Trophoblast cell (in vitro differentiated cells and primary cell): ENCODE measurements around the gene HERC5.
A peak's percentile ranks its signal among the peaks of the same experiment; 100 is the strongest.
"Not testable (repeated sequence)": the region's sequence is repeated elsewhere in the genome, so short reads cannot be mapped to it uniquely, and the experiment has no call there.

ENCODE experiments used
- DNase-seq, 2 donors: peaks; one replicate each; pipeline ENCODE4 v3.0.0-alpha.2; 2016
- H2AFZ ChIP-seq: 2 replicates; pipeline ENCODE4 v1.6.1; 2013; ENCODE audit warnings: low read length, moderate library complexity, mild to moderate bottlenecking; ENCODE audit not compliant: insufficient read depth, poor library complexity
- H2AK5ac ChIP-seq: 2 replicates; pipeline ENCODE4 v1.6.1; 2013; ENCODE audit warnings: mild to moderate bottlenecking, low read length
- H2BK120ac ChIP-seq: 2 replicates; pipeline ENCODE4 v1.6.1; 2013; ENCODE audit warnings: low read length, mild to moderate bottlenecking, moderate library complexity; ENCODE audit not compliant: insufficient read depth, poor library complexity
- H2BK12ac ChIP-seq: 2 replicates; pipeline ENCODE4 v1.6.1; 2013; ENCODE audit warnings: mild to moderate bottlenecking, low read length, moderate library complexity
- H2BK5ac ChIP-seq: 2 replicates; pipeline ENCODE4 v1.6.1; 2013; ENCODE audit warnings: low read length, low read depth, moderate library complexity, mild to moderate bottlenecking; ENCODE audit not compliant: poor library complexity
- H3K14ac ChIP-seq: 2 replicates; pipeline ENCODE4 v1.6.1; 2013; ENCODE audit warnings: mild to moderate bottlenecking, low read length
- H3K18ac ChIP-seq: 2 replicates; pipeline ENCODE4 v1.6.1; 2013; ENCODE audit warnings: mild to moderate bottlenecking, low read length
- H3K23ac ChIP-seq: 2 replicates; pipeline ENCODE4 v1.6.1; 2013; ENCODE audit warnings: low read length
- H3K27ac ChIP-seq: 2 replicates; pipeline ENCODE4 v1.5.1; 2013; ENCODE audit warnings: low read depth, mild to moderate bottlenecking, inconsistent platforms, low read length, moderate library complexity
- H3K27me3 ChIP-seq: 2 replicates; pipeline ENCODE4 v1.6.1; 2013; ENCODE audit warnings: inconsistent platforms, mild to moderate bottlenecking, low read length, moderate library complexity; ENCODE audit not compliant: insufficient read depth
- H3K36me3 ChIP-seq, 2 experiments: 1 replicate in 1 of 2; 2 replicates in 1 of 2; pipeline ENCODE4 v1.6.1; 2013; ENCODE audit warnings: low read length in 2 of 2, mild to moderate bottlenecking in 2 of 2, moderate library complexity in 1 of 2; ENCODE audit not compliant: insufficient read depth in 2 of 2, control insufficient read depth in 1 of 2
- H3K4ac ChIP-seq: 2 replicates; pipeline ENCODE4 v1.6.1; 2013; ENCODE audit warnings: low read depth, mild to moderate bottlenecking, low read length, moderate library complexity
- H3K4me1 ChIP-seq, 2 experiments: 1 replicate in 1 of 2; 2 replicates in 1 of 2; pipeline ENCODE4 v1.6.1; 2013; ENCODE audit warnings: low read length in 2 of 2, mild to moderate bottlenecking in 2 of 2, moderate library complexity in 1 of 2; ENCODE audit not compliant: insufficient read depth in 2 of 2, control insufficient read depth in 1 of 2
- H3K4me2 ChIP-seq: 2 replicates; pipeline ENCODE4 v1.6.1; 2013; ENCODE audit warnings: inconsistent platforms, mild to moderate bottlenecking, low read length, moderate library complexity
- H3K4me3 ChIP-seq: 2 replicates; pipeline ENCODE4 v1.5.1; 2013; ENCODE audit warnings: mild to moderate bottlenecking, low read depth, low read length, inconsistent platforms
- H3K79me1 ChIP-seq: one replicate; pipeline ENCODE4 v1.6.1; 2013; ENCODE audit warnings: low read length
- H3K79me2 ChIP-seq: 2 replicates; pipeline ENCODE4 v1.6.1; 2013; ENCODE audit warnings: low read length, mild to moderate bottlenecking; ENCODE audit not compliant: control insufficient read depth, insufficient read depth, poor library complexity
- H3K9ac ChIP-seq: 2 replicates; pipeline ENCODE4 v1.6.1; 2013; ENCODE audit warnings: mild to moderate bottlenecking, low read length
- H3K9me3 ChIP-seq: 2 replicates; pipeline ENCODE4 v1.6.1; 2013; ENCODE audit warnings: low read depth, mild to moderate bottlenecking, control low read depth, inconsistent platforms, low read length; ENCODE audit not compliant: insufficient read depth
- H4K12ac ChIP-seq: 2 replicates; pipeline ENCODE4 v1.6.1; 2013; ENCODE audit warnings: low read depth, mild to moderate bottlenecking, low read length, moderate library complexity
- H4K8ac ChIP-seq: 2 replicates; pipeline ENCODE4 v1.6.1; 2013; ENCODE audit warnings: low read depth, mild to moderate bottlenecking, low read length, moderate library complexity
- H4K91ac ChIP-seq: one replicate; pipeline ENCODE4 v1.6.1; 2013; ENCODE audit warnings: low read depth, mild to moderate bottlenecking, low read length, moderate library complexity
- WGBS: extraction: QIAGEN DNeasy Blood & Tissue Kit; methylation state at CpG from one replicate; pipeline ENCODE4 v1.1.7; 2013; ENCODE audit warnings: missing lambda C conversion rate; ENCODE audit not compliant: insufficient read length, insufficient coverage; ENCODE audit errors: extremely low coverage; 5-methylcytosine and 5-hydroxymethylcytosine counted together

HERC5 gene

GRCh38 chr4:88435987-88436693 is 20.8 kb upstream of the HERC5 start:
- Histone ChIP-seq H3K36me3 (no peaks in the 10 kb centered on the region), H3K4ac (no peak overlapping the region)

GRCh38 chr4:88437873-88438272 is 19.0 kb upstream of the HERC5 start:
- H3K9me3 ChIP-seq, H4K8ac ChIP-seq, H2BK120ac ChIP-seq, DNase-seq, H3K18ac ChIP-seq, H3K36me3 ChIP-seq, H3K4me2 ChIP-seq, H3K79me2 ChIP-seq, H3K79me1 ChIP-seq, H3K4ac ChIP-seq, H3K23ac ChIP-seq, H3K27ac ChIP-seq, H2AFZ ChIP-seq, H3K9ac ChIP-seq, H3K14ac ChIP-seq, H3K27me3 ChIP-seq, H2BK12ac ChIP-seq, H2AK5ac ChIP-seq, H4K91ac ChIP-seq, H3K4me1 ChIP-seq, H2BK5ac ChIP-seq, H3K4me3 ChIP-seq, H4K12ac ChIP-seq: not testable (repeated sequence)
- no CpG with 5 or more reads among the region's 4 CpGs for WGBS

More at GRCh38 chr4:88435987-88436693, 20.8 kb upstream of the HERC5 start:
- Histone ChIP-seq H3K9ac (no peak overlapping the region), H3K18ac (no peak overlapping the region), H3K79me1 (peaks cover 2% of the 10 kb centered on the region), H2BK120ac (no peak overlapping the region), H2BK5ac (no peak overlapping the region), H2BK12ac (no peak overlapping the region), H3K79me2 (no peaks in the 10 kb centered on the region), H4K12ac (no peak overlapping the region), H3K14ac (no peak overlapping the region), H4K8ac (no peak overlapping the region), H3K23ac (no peak overlapping the region), H3K4me3 (no peak overlapping the region), H3K27ac (no peak overlapping the region), H4K91ac (no peak overlapping the region), H2AFZ (no peak overlapping the region), H3K4me1 (peaks cover 5 to 6% of the 10 kb centered on the region in 2 experiments), H3K27me3 (no peaks in the 10 kb centered on the region), H3K9me3 (peaks cover 1% of the 10 kb centered on the region), H3K4me2 (no peak overlapping the region), H2AK5ac (no peak overlapping the region)
- no peak for DNase-seq
- WGBS: no CpG with 5 or more reads among the region's 1 CpG

- Histone ChIP-seq H3K79me2 (no peaks in the 10 kb centered on the region), H3K14ac (peak overlapping the region; percentile 55)
These were observed 17.7 kb upstream of the HERC5 start for GRCh38 chr4:88439161-88439760.

GRCh38 chr4:88440146-88440545 is 16.8 kb upstream of the HERC5 start:
- no peak overlapping the region for H2AFZ ChIP-seq
- no peak overlapping the region for H3K23ac ChIP-seq
- H4K12ac ChIP-seq: no peak overlapping the region
- peak overlapping the region; percentile 53 for H2BK12ac ChIP-seq
- H3K79me2 ChIP-seq: no peaks in the 10 kb centered on the region
- H2AK5ac ChIP-seq: peak overlapping the region; percentile 73
- H4K8ac ChIP-seq: no peak overlapping the region
- peaks cover 2% of the 10 kb centered on the region for H3K79me1 ChIP-seq
- H3K36me3 ChIP-seq: peaks cover 0 to 2% of the 10 kb centered on the region in 2 experiments
- no peak overlapping the region for H3K9ac ChIP-seq
- WGBS: no CpG with 5 or more reads among the region's 1 CpG
- DNase-seq: no peak
- peak overlapping the region; percentile 28 for H4K91ac ChIP-seq
- no peak overlapping the region for H3K27ac ChIP-seq
- H3K27me3 ChIP-seq: no peaks in the 10 kb centered on the region
- H2BK5ac ChIP-seq: no peak overlapping the region
- H3K4me2 ChIP-seq: no peak overlapping the region
- no peaks in the 10 kb centered on the region for H3K9me3 ChIP-seq
- H3K18ac ChIP-seq: no peak overlapping the region
- H3K14ac ChIP-seq: peak overlapping the region; percentile 37
- no peak overlapping the region for H2BK120ac ChIP-seq
- peaks cover 5 to 6% of the 10 kb centered on the region in 2 experiments for H3K4me1 ChIP-seq
- H3K4me3 ChIP-seq: no peak overlapping the region
- H3K4ac ChIP-seq: no peak overlapping the region

More at GRCh38 chr4:88439161-88439760, 17.7 kb upstream of the HERC5 start:
- Histone ChIP-seq H2BK12ac (peak overlapping the region; percentile 75), H2BK120ac (peak overlapping the region; percentile 56), H3K18ac (no peak overlapping the region), H4K12ac (no peak overlapping the region), H2BK5ac (peak overlapping the region; percentile 31), H3K4me3 (no peak overlapping the region), H3K4ac (no peak overlapping the region), H4K8ac (peak overlapping the region; percentile 54), H3K9ac (no peak overlapping the region), H3K27ac (no peak overlapping the region), H2AFZ (no peak overlapping the region), H3K36me3 (peaks cover 0 to 2% of the 10 kb centered on the region in 2 experiments), H3K79me1 (peaks cover 2% of the 10 kb centered on the region), H2AK5ac (no peak overlapping the region), H3K27me3 (no peaks in the 10 kb centered on the region), H4K91ac (peak overlapping the region; percentile 75), H3K9me3 (no peaks in the 10 kb centered on the region), H3K4me2 (no peak overlapping the region), H3K23ac (no peak overlapping the region), H3K4me1 (peaks cover 5 to 6% of the 10 kb centered on the region in 2 experiments)
- WGBS: no CpG with 5 or more reads among the region's 3 CpGs
- peak; percentile 72 to 94 for DNase-seq
